ENCODE results near the gene SEMA3C.

DNA sequence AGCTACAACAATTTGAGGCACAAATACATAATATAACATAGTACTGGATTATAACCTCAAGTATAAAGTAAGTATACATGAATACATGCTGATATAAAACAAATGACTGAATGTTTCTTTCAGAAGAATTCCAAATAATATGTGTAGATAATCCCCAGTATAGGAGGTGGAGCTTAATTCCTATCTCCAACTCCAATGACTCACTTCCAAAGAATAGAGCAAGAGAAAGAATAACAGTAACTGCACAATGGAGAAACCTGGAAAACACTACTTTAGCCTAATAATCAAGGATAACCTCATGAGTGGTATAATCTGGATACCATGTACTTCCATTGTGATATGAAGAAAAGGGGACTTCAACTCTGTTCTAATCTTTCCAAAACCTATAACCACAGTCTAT is 13.7 kb upstream of the SEMA3C start:
- TF ChIP-seq, protein P1, sequence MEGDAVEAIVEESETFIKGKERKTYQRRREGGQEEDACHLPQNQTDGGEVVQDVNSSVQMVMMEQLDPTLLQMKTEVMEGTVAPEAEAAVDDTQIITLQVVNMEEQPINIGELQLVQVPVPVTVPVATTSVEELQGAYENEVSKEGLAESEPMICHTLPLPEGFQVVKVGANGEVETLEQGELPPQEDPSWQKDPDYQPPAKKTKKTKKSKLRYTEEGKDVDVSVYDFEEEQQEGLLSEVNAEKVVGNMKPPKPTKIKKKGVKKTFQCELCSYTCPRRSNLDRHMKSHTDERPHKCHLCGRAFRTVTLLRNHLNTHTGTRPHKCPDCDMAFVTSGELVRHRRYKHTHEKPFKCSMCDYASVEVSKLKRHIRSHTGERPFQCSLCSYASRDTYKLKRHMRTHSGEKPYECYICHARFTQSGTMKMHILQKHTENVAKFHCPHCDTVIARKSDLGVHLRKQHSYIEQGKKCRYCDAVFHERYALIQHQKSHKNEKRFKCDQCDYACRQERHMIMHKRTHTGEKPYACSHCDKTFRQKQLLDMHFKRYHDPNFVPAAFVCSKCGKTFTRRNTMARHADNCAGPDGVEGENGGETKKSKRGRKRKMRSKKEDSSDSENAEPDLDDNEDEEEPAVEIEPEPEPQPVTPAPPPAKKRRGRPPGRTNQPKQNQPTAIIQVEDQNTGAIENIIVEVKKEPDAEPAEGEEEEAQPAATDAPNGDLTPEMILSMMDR (IDR thresholded peaks at IDR 0.05; ENCODE audit: poor library complexity, severe bottlenecking): no peak
- TF ChIP-seq POLR2AphosphoS5 (IDR thresholded peaks at IDR 0.05) (no peak), EZH2 (IDR thresholded peaks at IDR 0.05; ENCODE audit: borderline replicate concordance, insufficient read depth, low read length, poor library complexity, severe bottlenecking) (no peak), EP300 (conservative IDR thresholded peaks at IDR 0.05; ENCODE audit: poor library complexity, severe bottlenecking) (no peak), RAD21 (conservative IDR thresholded peaks at IDR 0.05) (no peak)
- TF ChIP-seq, protein P2, sequence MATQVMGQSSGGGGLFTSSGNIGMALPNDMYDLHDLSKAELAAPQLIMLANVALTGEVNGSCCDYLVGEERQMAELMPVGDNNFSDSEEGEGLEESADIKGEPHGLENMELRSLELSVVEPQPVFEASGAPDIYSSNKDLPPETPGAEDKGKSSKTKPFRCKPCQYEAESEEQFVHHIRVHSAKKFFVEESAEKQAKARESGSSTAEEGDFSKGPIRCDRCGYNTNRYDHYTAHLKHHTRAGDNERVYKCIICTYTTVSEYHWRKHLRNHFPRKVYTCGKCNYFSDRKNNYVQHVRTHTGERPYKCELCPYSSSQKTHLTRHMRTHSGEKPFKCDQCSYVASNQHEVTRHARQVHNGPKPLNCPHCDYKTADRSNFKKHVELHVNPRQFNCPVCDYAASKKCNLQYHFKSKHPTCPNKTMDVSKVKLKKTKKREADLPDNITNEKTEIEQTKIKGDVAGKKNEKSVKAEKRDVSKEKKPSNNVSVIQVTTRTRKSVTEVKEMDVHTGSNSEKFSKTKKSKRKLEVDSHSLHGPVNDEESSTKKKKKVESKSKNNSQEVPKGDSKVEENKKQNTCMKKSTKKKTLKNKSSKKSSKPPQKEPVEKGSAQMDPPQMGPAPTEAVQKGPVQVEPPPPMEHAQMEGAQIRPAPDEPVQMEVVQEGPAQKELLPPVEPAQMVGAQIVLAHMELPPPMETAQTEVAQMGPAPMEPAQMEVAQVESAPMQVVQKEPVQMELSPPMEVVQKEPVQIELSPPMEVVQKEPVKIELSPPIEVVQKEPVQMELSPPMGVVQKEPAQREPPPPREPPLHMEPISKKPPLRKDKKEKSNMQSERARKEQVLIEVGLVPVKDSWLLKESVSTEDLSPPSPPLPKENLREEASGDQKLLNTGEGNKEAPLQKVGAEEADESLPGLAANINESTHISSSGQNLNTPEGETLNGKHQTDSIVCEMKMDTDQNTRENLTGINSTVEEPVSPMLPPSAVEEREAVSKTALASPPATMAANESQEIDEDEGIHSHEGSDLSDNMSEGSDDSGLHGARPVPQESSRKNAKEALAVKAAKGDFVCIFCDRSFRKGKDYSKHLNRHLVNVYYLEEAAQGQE (IDR thresholded peaks at IDR 0.05; ENCODE audit: borderline replicate concordance): no peak

All from neural cell (in vitro differentiated cells).